Measurements from ENCODE around the gene SRRM4. TPM values are rescaled to one million over a fixed set of nuclear protein-coding genes. Genes with fewer than 3 reads are reported as not detected.

SRRM4 gene
- polyA plus RNA-seq, 3 donors = not detected

DNA sequence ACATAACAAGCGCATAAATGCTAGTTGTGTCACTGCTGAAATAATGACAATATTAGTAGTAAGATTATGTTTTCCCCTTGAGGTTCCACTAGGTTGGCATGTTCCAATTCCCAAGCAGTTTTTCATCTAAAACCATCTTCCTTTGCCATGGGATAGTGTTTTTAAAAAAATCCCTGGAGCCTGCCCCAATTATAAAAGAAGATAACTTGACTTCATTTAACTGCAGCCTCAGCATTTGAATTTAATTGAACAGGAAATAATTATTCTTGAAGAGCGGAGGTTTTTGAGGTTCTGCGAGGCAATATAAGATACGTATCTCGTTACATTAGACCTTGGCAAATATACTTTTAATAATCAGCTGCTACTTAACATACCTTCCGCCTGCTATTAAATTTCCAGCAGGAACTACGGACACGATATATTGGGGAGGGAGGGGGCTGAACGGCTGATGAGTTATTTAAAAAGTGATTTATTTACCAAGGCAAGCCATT lies 132.2 kb downstream of the SRRM4 start:
- peaks cover 0 to 5% (median 0%) of the 10 kb centered on the region in 7 donors for H3K9me3 Mint-ChIP-seq
- H3K4me3 ChIP-seq (replicated peaks in 1 of 3; ENCODE audit: low read depth in 2 of 3, low read length in 3 of 3) = no peak overlapping the region
- H3K27me3 ChIP-seq (ENCODE audit: control insufficient read depth in 2 of 2, insufficient read depth in 2 of 2, low read length in 2 of 2) = no peaks in the 10 kb centered on the region
- H3K27ac Mint-ChIP-seq = no peak overlapping the region
- DNase-seq = no peak
- WGBS (ENCODE audit: insufficient coverage) = no CpG with 5 or more reads among the region's 9 CpGs
- H3K9me3 ChIP-seq (replicated peaks in 1 of 2; ENCODE audit: control insufficient read depth in 1 of 2, insufficient read depth in 1 of 2, low read length in 2 of 2) = no peaks in the 10 kb centered on the region
- H3K36me3 Mint-ChIP-seq = no peaks in the 10 kb centered on the region
- no peaks in the 10 kb centered on the region for H3K4me1 ChIP-seq (ENCODE audit: control insufficient read depth in 1 of 2, insufficient read depth in 2 of 2, low read length in 2 of 2)
- intact Hi-C loops (cut with micrococcal nuclease) = no loop called here
- no peak overlapping the region for H3K9ac ChIP-seq (ENCODE audit: insufficient read depth, low read length, poor library complexity, severe bottlenecking)
- H3K27me3 Mint-ChIP-seq (ENCODE audit: low read depth in 3 of 3) = peaks cover 0 to 2% (median 0%) of the 10 kb centered on the region in 3 donors
- TF ChIP-seq, protein P1, sequence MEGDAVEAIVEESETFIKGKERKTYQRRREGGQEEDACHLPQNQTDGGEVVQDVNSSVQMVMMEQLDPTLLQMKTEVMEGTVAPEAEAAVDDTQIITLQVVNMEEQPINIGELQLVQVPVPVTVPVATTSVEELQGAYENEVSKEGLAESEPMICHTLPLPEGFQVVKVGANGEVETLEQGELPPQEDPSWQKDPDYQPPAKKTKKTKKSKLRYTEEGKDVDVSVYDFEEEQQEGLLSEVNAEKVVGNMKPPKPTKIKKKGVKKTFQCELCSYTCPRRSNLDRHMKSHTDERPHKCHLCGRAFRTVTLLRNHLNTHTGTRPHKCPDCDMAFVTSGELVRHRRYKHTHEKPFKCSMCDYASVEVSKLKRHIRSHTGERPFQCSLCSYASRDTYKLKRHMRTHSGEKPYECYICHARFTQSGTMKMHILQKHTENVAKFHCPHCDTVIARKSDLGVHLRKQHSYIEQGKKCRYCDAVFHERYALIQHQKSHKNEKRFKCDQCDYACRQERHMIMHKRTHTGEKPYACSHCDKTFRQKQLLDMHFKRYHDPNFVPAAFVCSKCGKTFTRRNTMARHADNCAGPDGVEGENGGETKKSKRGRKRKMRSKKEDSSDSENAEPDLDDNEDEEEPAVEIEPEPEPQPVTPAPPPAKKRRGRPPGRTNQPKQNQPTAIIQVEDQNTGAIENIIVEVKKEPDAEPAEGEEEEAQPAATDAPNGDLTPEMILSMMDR (IDR thresholded peaks at IDR 0.05) = no peak
- H3K4me3 Mint-ChIP-seq = no peak overlapping the region
- H3K79me2 ChIP-seq (ENCODE audit: insufficient read depth, low read length) = no peaks in the 10 kb centered on the region
- H3K4me2 ChIP-seq (replicated peaks; ENCODE audit: extremely low read depth, low read length, poor library complexity, severe bottlenecking) = no peak overlapping the region
- no peak overlapping the region for H2AFZ ChIP-seq (ENCODE audit: insufficient read depth, low read depth, low read length, poor library complexity, severe bottlenecking)
- H4K20me1 ChIP-seq (ENCODE audit: insufficient read depth, low read length) = no peaks in the 10 kb centered on the region
- no peak overlapping the region for H3K27ac ChIP-seq (ENCODE audit: low read depth in 1 of 2, low read length in 2 of 2)
- no peaks in the 10 kb centered on the region for H3K4me1 Mint-ChIP-seq
- H3K36me3 ChIP-seq (replicated peaks in 1 of 2; ENCODE audit: control insufficient read depth in 1 of 2, insufficient read depth in 2 of 2, low read length in 2 of 2) = no peaks in the 10 kb centered on the region

DNA sequence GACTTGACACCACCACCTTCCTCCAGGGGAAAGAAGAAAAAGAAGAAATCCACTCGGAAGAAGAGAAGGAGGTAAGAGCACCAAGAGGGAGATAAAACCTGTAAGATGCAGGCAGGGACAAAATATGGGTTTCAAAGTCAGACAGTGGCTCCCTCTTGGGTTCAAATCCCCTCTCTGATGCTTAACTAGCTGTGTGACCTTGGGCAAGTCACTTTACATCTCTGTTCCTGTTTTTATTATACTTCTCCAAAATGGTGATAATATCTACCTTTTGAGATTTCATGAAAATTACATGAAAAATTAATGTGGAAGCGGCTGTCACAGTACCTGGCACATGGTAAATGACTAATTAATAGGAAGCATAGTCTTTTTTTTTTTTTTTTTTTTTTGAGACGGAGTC lies 133.0 kb downstream of the SRRM4 start:
- H3K27ac ChIP-seq (ENCODE audit: low read depth in 1 of 2, low read length in 2 of 2) = no peak overlapping the region
- H3K9me3 ChIP-seq (replicated peaks in 1 of 2; ENCODE audit: control insufficient read depth in 1 of 2, insufficient read depth in 1 of 2, low read length in 2 of 2) = no peaks in the 10 kb centered on the region
- Mint-ChIP-seq H3K4me1 (no peaks in the 10 kb centered on the region), H3K9me3 (peaks cover 0 to 5% (median 0%) of the 10 kb centered on the region in 7 donors), H3K27me3 (ENCODE audit: low read depth in 3 of 3) (peaks cover 0 to 2% (median 0%) of the 10 kb centered on the region in 3 donors), H3K4me3 (no peak overlapping the region), H3K36me3 (no peaks in the 10 kb centered on the region), H3K27ac (no peak overlapping the region)
- TF ChIP-seq, protein P1 (IDR thresholded peaks at IDR 0.05) = no peak
- H3K4me1 ChIP-seq (ENCODE audit: control insufficient read depth in 1 of 2, insufficient read depth in 2 of 2, low read length in 2 of 2) = no peaks in the 10 kb centered on the region
- no peak for DNase-seq
- H3K36me3 ChIP-seq (replicated peaks in 1 of 2; ENCODE audit: control insufficient read depth in 1 of 2, insufficient read depth in 2 of 2, low read length in 2 of 2) = no peaks in the 10 kb centered on the region
- no peak overlapping the region for H3K9ac ChIP-seq (ENCODE audit: insufficient read depth, low read length, poor library complexity, severe bottlenecking)
- intact Hi-C loops (cut with micrococcal nuclease) = no loop called here
- no peaks in the 10 kb centered on the region for H3K79me2 ChIP-seq (ENCODE audit: insufficient read depth, low read length)
- no peak overlapping the region for H3K4me3 ChIP-seq (replicated peaks in 1 of 3; ENCODE audit: low read depth in 2 of 3, low read length in 3 of 3)
- no peak overlapping the region for H3K4me2 ChIP-seq (replicated peaks; ENCODE audit: extremely low read depth, low read length, poor library complexity, severe bottlenecking)
- H3K27me3 ChIP-seq (ENCODE audit: control insufficient read depth in 2 of 2, insufficient read depth in 2 of 2, low read length in 2 of 2) = no peaks in the 10 kb centered on the region
- no CpG with 5 or more reads among the region's 3 CpGs for WGBS (ENCODE audit: insufficient coverage)
- H4K20me1 ChIP-seq (ENCODE audit: insufficient read depth, low read length) = no peaks in the 10 kb centered on the region
- no peak overlapping the region for H2AFZ ChIP-seq (ENCODE audit: insufficient read depth, low read depth, low read length, poor library complexity, severe bottlenecking)
